Fibroblast of mammary gland (primary cell): Measurements from ENCODE around the gene IL1RAPL2.
"Not testable (repeated sequence)": the region's sequence is repeated elsewhere in the genome, so short reads cannot be mapped to it uniquely, and the experiment has no call there.

Experiments
- DNase-seq: peaks from one replicate; pipeline ENCODE4 v3.0.0-alpha.2; 2010; ENCODE audit warnings: low read depth
- H3K4me3 ChIP-seq: 2 replicates; pipeline ENCODE4 v1.5.1; 2011; ENCODE audit warnings: low read depth, mild to moderate bottlenecking, low read length, moderate library complexity; ENCODE audit not compliant: control insufficient read depth
- TF ChIP-seq, protein P1 (sequence below): conservative IDR thresholded peaks from 2 replicates; pipeline ENCODE4 v1.5.1; 2011; ENCODE audit warnings: low read depth, low read length, inconsistent platforms; ENCODE audit not compliant: control insufficient read depth, insufficient read depth

Gene IL1RAPL2

DNA sequence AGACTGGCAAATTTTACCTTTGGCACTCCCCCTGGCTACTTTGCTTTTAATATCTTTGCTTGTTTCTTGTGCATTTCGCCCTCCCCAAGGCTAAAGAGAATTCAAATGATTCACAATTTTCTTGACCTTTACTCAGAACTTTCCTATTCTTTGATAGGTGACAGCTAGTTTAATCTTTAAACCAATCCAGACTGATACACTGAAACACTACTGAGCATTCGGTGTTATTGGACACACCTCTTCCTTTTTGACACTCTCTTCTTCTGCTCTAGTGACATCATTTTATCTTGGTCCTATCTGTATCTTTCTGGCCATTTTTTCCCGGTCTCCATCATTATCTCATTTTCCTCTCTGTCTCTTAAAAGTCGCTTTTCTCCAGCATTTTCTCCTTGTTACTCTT, 103.1 kb downstream of the IL1RAPL2 start:
- TF ChIP-seq, protein P1, sequence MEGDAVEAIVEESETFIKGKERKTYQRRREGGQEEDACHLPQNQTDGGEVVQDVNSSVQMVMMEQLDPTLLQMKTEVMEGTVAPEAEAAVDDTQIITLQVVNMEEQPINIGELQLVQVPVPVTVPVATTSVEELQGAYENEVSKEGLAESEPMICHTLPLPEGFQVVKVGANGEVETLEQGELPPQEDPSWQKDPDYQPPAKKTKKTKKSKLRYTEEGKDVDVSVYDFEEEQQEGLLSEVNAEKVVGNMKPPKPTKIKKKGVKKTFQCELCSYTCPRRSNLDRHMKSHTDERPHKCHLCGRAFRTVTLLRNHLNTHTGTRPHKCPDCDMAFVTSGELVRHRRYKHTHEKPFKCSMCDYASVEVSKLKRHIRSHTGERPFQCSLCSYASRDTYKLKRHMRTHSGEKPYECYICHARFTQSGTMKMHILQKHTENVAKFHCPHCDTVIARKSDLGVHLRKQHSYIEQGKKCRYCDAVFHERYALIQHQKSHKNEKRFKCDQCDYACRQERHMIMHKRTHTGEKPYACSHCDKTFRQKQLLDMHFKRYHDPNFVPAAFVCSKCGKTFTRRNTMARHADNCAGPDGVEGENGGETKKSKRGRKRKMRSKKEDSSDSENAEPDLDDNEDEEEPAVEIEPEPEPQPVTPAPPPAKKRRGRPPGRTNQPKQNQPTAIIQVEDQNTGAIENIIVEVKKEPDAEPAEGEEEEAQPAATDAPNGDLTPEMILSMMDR: no peak
- no peak overlapping the region for H3K4me3 ChIP-seq
- no peak for DNase-seq

DNA sequence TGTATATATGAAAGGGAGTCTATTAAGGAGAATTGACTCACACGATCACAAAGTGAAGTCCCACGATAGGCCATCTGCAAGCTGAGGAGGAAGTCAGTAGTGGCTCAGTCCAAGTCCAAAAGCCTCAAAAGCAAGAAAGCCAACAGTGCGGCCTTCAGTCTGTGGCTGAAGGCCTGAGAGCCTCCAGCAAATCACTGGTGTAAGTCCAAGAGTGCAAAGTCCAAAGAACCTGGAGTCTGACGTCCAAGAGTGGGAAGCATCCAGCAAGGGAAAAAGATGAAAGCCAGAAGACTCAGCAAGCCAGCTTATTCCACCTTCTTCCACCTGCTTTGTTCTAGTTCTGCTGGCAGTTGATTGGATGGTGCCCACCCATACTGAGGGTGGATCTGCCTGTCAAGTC, 104.1 kb downstream of the IL1RAPL2 start:
- H3K4me3 ChIP-seq: no peak overlapping the region
- TF ChIP-seq, protein P1: no peak
- DNase-seq: no peak

DNA sequence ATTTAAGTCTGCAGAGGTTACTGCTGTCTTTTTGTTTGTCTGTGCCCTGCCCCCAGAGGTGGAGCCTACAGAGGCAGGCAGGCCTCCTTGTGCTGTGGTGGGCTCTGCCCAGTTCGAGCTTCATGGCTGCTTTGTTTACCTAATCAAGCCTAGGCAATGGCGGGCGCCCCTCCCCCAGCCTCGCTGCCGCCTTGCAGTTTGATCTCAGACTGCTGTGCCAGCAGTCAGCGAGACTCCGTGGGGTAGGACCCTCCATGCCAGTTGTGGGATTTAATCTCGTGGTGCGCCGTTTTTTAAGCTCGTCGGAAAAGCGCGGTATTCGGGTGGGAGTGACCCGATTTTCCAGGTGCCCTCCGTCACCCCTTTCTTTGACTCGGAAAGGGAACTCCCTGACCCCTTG, 111.5 kb downstream of the IL1RAPL2 start:
- not testable (repeated sequence) for H3K4me3 ChIP-seq, DNase-seq

DNA sequence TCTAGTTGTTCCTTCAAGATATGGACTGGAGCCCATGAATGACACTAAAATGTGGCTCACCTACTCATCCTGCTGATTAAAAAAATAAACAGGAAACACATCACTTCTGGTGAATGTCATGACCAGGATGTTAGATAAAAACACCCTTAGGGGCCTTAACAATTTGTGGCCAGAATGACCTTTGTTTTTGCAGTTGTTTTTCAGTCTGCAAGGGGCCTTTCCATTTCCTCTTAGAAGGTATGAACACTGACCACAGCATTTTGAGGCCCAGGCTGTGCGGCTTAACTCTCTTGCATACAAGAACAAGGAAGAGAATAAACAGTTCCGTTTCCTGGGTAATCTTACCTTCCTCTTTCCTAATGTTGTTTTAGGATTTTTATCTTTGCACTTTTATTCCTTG, 113.2 kb downstream of the IL1RAPL2 start:
- no peak overlapping the region for H3K4me3 ChIP-seq
- TF ChIP-seq, protein P1: no peak
- DNase-seq: no peak

DNA sequence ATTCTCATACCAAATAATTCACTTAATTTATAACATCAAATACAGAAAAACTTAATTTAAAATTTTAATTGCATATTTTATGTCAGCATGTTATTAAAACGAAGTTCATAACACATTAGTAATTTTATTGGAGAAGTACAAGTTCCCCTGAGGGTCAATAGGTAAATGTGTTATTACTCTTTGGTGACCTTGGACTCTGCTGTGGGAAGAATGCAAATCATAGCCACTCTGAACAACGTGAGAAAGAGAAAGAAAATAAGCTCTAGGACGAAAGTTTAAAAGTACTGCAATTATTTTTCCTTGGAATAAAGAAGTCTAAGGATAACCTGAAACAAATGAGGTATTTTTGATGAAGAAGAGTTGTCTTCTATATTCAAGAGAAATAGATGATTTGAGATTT, 115.2 kb downstream of the IL1RAPL2 start:
- no peak overlapping the region for H3K4me3 ChIP-seq
- TF ChIP-seq, protein P1: no peak
- no peak for DNase-seq

DNA sequence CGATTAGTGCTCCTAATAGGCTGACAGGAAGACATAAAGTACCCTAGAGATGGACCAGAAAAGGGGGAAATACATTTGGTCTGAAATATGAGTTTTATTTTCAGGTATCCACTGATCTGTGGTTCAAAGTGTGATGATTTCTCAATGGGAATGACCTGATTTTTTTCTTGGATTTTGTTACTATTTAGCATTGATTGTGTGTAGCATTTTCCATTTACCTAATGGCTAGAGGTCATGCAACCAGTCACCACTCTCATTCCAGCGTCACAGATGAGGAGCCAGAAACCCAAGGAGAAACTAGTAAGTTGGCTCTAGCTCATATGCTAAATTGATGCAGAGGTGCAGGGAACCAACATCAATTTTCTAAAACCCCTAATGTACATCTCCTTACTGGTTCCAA, 118.1 kb downstream of the IL1RAPL2 start:
- no peak overlapping the region for H3K4me3 ChIP-seq
- DNase-seq: no peak
- TF ChIP-seq, protein P1: no peak

DNA sequence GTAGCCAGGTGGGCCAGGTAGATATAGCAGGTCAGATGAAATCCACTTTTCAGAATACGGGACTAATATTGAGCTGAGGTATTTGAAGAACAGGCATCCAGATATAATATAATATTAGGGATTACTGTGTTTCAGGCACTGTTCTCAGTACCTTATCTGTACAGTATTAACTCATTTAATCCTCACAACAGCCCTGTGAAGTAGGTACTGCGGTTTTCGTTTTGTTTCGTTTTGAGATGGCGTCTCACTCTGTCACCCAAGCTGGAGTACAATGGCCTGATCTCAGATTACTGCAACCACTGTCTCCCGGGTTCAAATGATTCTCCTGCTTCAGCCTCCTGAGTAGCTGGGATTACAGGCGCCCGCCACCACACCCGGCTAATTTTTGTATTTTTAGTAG, 129.6 kb downstream of the IL1RAPL2 start:
- TF ChIP-seq, protein P1: no peak
- no peak for DNase-seq
- no peak overlapping the region for H3K4me3 ChIP-seq
